ENCODE data around the gene AURKA.

Gene AURKA

DNA sequence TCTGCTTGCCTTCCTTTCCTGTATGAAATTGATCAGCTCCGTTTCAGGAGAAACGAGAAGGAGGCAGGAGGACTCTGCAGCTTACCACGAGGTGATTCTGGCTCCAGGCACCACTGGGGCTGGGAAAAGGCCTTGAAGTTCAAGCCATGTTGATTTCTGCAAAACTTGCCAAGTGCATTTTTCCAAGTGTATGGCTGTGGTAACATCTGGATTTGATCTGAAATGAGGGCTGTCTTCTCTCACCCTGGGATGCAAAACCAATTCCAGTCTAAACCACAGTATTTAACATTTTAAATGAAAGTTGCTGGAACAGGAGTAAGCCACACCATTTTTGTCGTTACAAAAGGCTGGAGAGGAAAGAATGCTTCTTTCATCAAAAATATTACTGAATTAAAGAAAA lies 69.3 kb downstream of the AURKA start:
- DNase-seq (ENCODE audit: low read depth, low spot score), result no peak
- no peak overlapping the region for H3K4me3 ChIP-seq (ENCODE audit: low read depth, low read length)
- ChIA-PET POLR2A (no interaction called here), CTCF (no interaction called here)
- TF ChIP-seq, protein P1, sequence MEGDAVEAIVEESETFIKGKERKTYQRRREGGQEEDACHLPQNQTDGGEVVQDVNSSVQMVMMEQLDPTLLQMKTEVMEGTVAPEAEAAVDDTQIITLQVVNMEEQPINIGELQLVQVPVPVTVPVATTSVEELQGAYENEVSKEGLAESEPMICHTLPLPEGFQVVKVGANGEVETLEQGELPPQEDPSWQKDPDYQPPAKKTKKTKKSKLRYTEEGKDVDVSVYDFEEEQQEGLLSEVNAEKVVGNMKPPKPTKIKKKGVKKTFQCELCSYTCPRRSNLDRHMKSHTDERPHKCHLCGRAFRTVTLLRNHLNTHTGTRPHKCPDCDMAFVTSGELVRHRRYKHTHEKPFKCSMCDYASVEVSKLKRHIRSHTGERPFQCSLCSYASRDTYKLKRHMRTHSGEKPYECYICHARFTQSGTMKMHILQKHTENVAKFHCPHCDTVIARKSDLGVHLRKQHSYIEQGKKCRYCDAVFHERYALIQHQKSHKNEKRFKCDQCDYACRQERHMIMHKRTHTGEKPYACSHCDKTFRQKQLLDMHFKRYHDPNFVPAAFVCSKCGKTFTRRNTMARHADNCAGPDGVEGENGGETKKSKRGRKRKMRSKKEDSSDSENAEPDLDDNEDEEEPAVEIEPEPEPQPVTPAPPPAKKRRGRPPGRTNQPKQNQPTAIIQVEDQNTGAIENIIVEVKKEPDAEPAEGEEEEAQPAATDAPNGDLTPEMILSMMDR (IDR thresholded peaks at IDR 0.05; ENCODE audit: insufficient read depth, low read length, missing control alignments), result no peak
